H1 (cell line): ENCODE data around the gene ZMAT5. TPM values are rescaled to one million over a fixed set of nuclear protein-coding genes. Genes with fewer than 3 reads are reported as not detected.

Source experiments
- MAFK ChIP-seq: IDR thresholded peaks from 2 replicates; pipeline ENCODE4 v1.6.1; 2012; ENCODE audit warnings: low read depth, mild to moderate bottlenecking, improper control_type of control experiment, low read length
- RXRA ChIP-seq: IDR thresholded peaks from 2 replicates; pipeline ENCODE4 v1.6.1; 2011; ENCODE audit warnings: low read depth, mild to moderate bottlenecking, low read length, moderate library complexity; ENCODE audit not compliant: insufficient read depth
- polyA plus RNA-seq, 7 experiments: library from polyadenylated mRNA; depleted of rRNA in 3 of 7; stranded (reverse) in 5 of 7; unstranded in 2 of 7; fragments of >200 nt in 5 of 7; fragments of 200-250 nt in 2 of 7; gene quantifications; 1 replicate in 5 of 7; 2 replicates in 1 of 7; 4 replicates in 1 of 7; pipeline versions ENCODE4 v1.2.1 to v1.2.3, GENCODE V29; 2011 to 2013; ENCODE audit warnings: missing spikeins in 2 of 7, mixed read lengths in 2 of 7
- total RNA-seq: library from RNA; stranded (reverse); fragmentation: NEBNext Ultra II Directional; extraction: Animal tissue kit (Norgen Biotek cat#: 25700); gene quantifications from 2 replicates; pipeline ENCODE4 v1.2.1, GENCODE V29; 2021
- TF ChIP-seq, protein P1 (sequence below), 3 experiments: IDR thresholded peaks; 1 replicate in 2 of 3; 2 replicates in 1 of 3; pipeline versions ENCODE4 v1.5.1 to v1.6.1; 2011; ENCODE audit warnings: low read length in 3 of 3, mild to moderate bottlenecking in 3 of 3, inconsistent platforms in 2 of 3, low read depth in 1 of 3, moderate library complexity in 1 of 3; ENCODE audit not compliant: insufficient read depth in 1 of 3; ENCODE audit errors: control extremely low read depth in 1 of 3

ZMAT5 gene
- total and polyA plus RNA-seq, 2 of the 8 experiments (the other 6 are each of a cell fraction or from before 2014, with no cell fraction given) = 14.0 to 38.3 TPM

DNA sequence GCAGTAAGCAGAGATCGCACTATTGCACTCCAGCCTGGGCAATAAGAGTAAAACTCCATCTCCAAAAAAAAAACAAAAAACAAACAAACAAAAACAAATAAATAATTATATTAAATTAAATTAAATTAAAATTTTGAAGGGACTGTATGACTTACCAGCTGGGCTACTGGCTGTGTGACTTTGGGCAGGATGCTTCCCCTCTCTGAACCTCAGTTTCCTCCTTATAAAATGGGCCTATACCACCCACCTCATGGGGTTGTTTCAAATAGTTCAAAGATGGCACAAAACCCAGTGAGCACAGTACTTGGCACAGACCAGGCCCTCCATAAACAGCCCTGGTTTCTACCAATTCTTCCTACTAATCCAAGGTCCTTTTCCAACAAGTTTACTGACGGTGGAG, 36.4 kb upstream of the ZMAT5 start (continued):
- TF ChIP-seq, protein P1, sequence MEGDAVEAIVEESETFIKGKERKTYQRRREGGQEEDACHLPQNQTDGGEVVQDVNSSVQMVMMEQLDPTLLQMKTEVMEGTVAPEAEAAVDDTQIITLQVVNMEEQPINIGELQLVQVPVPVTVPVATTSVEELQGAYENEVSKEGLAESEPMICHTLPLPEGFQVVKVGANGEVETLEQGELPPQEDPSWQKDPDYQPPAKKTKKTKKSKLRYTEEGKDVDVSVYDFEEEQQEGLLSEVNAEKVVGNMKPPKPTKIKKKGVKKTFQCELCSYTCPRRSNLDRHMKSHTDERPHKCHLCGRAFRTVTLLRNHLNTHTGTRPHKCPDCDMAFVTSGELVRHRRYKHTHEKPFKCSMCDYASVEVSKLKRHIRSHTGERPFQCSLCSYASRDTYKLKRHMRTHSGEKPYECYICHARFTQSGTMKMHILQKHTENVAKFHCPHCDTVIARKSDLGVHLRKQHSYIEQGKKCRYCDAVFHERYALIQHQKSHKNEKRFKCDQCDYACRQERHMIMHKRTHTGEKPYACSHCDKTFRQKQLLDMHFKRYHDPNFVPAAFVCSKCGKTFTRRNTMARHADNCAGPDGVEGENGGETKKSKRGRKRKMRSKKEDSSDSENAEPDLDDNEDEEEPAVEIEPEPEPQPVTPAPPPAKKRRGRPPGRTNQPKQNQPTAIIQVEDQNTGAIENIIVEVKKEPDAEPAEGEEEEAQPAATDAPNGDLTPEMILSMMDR (IDR thresholded peaks at IDR 0.05; ENCODE audit: control extremely low read depth in 1 of 3, insufficient read depth in 1 of 3, low read depth in 1 of 3, low read length in 3 of 3) = no peak
- TF ChIP-seq MAFK (no peak), RXRA (no peak)
- TF ChIP-seq, all 59 proteins: peak for 0
